ENCODE measurements around the gene MFAP1. TPM values are rescaled to one million over a fixed set of nuclear protein-coding genes. Genes with fewer than 3 reads are reported as not detected.

Gene MFAP1
- total RNA-seq, 1 donor from 2014 or later: 35.7 TPM

DNA sequence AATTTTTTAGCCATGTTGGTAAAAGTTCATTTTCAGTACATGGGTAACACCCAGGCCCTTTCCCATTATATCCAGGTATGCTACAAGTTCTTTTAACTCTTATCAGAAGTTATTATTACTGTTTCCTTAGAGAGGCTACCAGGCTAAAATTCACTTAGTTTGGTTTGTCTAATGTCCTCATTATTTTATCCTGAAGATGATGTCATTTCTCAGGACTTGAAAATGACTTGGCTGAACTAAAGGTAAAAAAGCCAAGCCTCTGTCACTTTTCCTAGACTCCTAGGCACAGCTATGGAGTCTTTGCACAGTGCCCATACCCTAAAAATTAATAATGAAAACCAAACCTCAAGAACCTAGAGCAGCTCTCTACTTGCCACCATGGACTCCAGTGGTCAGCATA is 51.9 kb downstream of the MFAP1 start:
- no peak for TF ChIP-seq CTCF (conservative IDR thresholded peaks at IDR 0.05; ENCODE audit: low read depth, low read length)
- no peak for DNase-seq (ENCODE audit: low read depth)
- H3K4me3 ChIP-seq (ENCODE audit: low read depth, low read length): no peak overlapping the region

DNA sequence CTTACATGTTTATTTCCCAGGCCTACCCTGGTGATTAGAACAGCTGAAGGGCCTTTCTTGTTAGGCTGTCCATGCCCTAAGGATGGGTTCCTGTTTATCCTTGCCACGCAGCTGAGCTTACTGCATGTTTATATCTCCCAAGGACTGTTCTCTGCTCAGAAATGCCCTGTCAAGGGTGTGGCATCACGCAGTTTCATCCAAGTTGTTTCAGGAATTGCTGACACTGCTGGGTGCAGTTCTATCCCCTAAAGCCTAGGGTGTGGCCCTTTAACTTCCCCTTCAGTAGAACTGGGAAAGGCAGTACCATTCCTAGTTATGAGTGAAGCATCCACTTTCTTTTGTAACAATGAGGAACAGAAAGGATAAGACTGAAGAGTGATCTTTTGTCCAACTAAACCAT is 52.7 kb downstream of the MFAP1 start:
- no peak for TF ChIP-seq CTCF (conservative IDR thresholded peaks at IDR 0.05; ENCODE audit: low read depth, low read length)
- H3K4me3 ChIP-seq (ENCODE audit: low read depth, low read length): no peak overlapping the region
- DNase-seq (ENCODE audit: low read depth): no peak

DNA sequence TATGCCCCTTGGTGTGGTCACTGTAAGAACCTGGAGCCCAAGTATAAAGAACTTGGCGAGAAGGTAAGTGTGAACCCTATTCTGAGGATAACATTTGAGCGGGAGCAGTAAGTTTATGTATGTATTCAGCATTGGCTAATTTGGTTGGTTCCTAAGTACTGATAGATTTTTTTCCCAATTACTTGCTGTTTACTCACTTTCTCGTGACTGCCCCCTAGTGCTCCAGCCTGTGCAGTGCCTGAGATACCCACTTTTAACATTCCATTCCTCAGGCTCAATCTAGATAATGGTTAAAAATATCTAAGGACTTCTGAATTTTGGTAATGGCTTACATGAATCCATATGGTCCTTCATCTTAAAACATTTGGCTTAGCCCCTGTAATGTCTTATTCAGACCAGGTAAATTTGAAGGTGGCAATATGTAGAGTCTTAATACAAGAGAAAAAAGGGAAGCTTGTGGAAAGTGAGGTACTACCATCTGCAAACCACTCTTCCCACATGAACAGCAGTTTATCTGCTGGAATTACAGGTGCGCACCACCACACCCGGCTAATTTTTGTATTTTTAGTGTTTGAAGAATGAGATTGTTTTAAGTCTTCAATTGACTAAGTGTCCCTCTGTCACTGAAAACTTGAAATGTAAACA is 54.8 kb downstream of the MFAP1 start:
- DNase-seq (ENCODE audit: low read depth): no peak
- peak; percentile 86 for TF ChIP-seq CTCF (conservative IDR thresholded peaks at IDR 0.05; ENCODE audit: low read depth, low read length)
- H3K4me3 ChIP-seq (ENCODE audit: low read depth, low read length): no peak overlapping the region

DNA sequence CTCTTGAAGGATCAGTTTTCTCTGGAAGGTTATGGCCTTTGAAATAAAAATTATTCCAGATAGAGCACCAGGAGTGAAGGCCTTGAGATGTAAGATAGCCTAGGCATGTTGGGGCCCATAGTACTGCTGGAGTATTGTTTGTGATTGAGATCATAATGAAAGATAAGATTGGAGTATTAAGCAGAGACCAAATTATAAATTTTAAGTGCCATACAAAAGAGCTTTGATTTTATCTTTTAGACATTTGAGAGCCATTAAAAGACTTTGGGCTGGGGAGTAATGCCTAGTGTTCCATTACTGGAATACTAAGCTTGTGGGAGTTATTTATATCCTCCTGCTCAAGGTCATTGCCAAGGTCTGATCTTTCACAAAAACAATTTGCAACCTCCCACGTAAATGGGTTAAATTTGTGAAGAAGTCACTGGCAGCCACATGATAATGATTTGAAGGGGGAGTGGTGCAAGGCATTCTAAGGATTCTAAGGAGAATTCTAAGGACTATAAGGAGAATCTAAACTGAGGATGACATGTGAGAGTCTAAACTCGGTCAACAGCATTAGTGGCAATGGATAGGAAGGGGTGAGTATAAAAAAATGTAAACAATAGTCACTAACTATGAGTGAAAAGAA is 60.6 kb downstream of the MFAP1 start:
- no peak for TF ChIP-seq CTCF (conservative IDR thresholded peaks at IDR 0.05; ENCODE audit: low read depth, low read length)

GRCh38 chr15:43762824-43763223 is 61.7 kb downstream of the MFAP1 start:
- no peak for DNase-seq (ENCODE audit: low read depth)
- TF ChIP-seq CTCF (conservative IDR thresholded peaks at IDR 0.05; ENCODE audit: low read depth, low read length): no peak
- no peak overlapping the region for H3K4me3 ChIP-seq (ENCODE audit: low read depth, low read length)

More for the DNA sequence above, 60.6 kb downstream of the MFAP1 start:
- no peak for DNase-seq (ENCODE audit: low read depth)
- no peak overlapping the region for H3K4me3 ChIP-seq (ENCODE audit: low read depth, low read length)

Other genes with a start within 250 kb of the MFAP1 start
- 5.9 and 6.7 TPM in 2 replicates for gene PPIP5K1, start 234.5 kb downstream of the MFAP1 start, total RNA-seq
- 2.9 and 4.3 TPM in 2 replicates for gene CKMT1B, start 230.7 kb downstream of the MFAP1 start, total RNA-seq
- 0.07 and 0.17 TPM in 2 replicates for gene STRC, start 205.9 kb downstream of the MFAP1 start, total RNA-seq
- gene CATSPER2, start 175.8 kb downstream of the MFAP1 start, total RNA-seq: 0.07 and 0.17 TPM in 2 replicates
- 4.0 and 8.1 TPM in 2 replicates for gene CKMT1A, start 130.8 kb downstream of the MFAP1 start, total RNA-seq
- 216 and 243 TPM in 2 replicates for gene PDIA3, start 78.3 kb downstream of the MFAP1 start, total RNA-seq
- 5.1 and 7.6 TPM in 2 replicates for gene ELL3, start 47.7 kb downstream of the MFAP1 start, total RNA-seq
- 621 and 1,163 TPM in 2 replicates for gene SERF2, start 32.4 kb downstream of the MFAP1 start, total RNA-seq
- gene SERINC4, start 24.5 kb downstream of the MFAP1 start, total RNA-seq: not detected in 2 replicates
- 15.6 and 28.0 TPM in 2 replicates for gene HYPK, start 24.1 kb downstream of the MFAP1 start, total RNA-seq
- 20.7 and 35.9 TPM in 2 replicates for gene WDR76, start 2.3 kb upstream of the MFAP1 start, total RNA-seq